Subcutaneous preadipocyte (primary cell): ENCODE data around the gene EOLA2. TPM values are rescaled to one million over a fixed set of nuclear protein-coding genes. Genes with fewer than 3 reads are reported as not detected.

Source experiments
- total RNA-seq: library from RNA; depleted of rRNA; stranded (reverse); fragments of >200 nt; gene quantifications from 2 replicates; pipeline ENCODE4 v1.2.3, GENCODE V29; 2012

Gene EOLA2
- total RNA-seq: 13.3 and 14.0 TPM in 2 replicates

GRCh38 chrX:149938427-149938880 lies at the start of gene EOLA2:
Gene EOLA2, minus strand, starts transcription at chrX:149938491. Its CDS starts 4,617 bp downstream, at chrX:149933874.

GRCh38 chrX:149929400-149929799 lies 8.9 kb downstream of the EOLA2 start, which contains the start of gene HSFX4:
Gene HSFX4, plus strand, starts transcription at chrX:149929573. Its CDS starts 72 bp downstream, at chrX:149929645.

Other genes starting within 250 kb of the EOLA2 start
- gene MAGEA11, start 226.4 kb downstream of the EOLA2 start, total RNA-seq: not detected in 2 replicates
- 0.59 and 0.73 TPM in 2 replicates for gene HSFX1, start 164.4 kb downstream of the EOLA2 start, total RNA-seq
- gene MAGEA9, start 156.6 kb downstream of the EOLA2 start, total RNA-seq: not detected in 2 replicates
- gene MAGEA8, start 57.3 kb downstream of the EOLA2 start, total RNA-seq: not detected in 2 replicates
- not detected in 2 replicates for gene HSFX4, start 8.9 kb downstream of the EOLA2 start, total RNA-seq